ENCODE results near the gene ASAP2. TPM values are rescaled to one million over a fixed set of nuclear protein-coding genes. Genes with fewer than 3 reads are reported as not detected.

The ASAP2 gene
- total RNA-seq, 1 experiment from 2014 or later, result 12.6 TPM

- no peak overlapping the region for H3K9ac ChIP-seq (ENCODE audit: extremely low read depth, insufficient read length, low read length)
- H3K36me3 Mint-ChIP-seq (ENCODE audit: insufficient read depth in 1 of 3, low read depth in 3 of 3), result peaks cover 0 to 6% (median 0%) of the 10 kb centered on the region in 3 experiments; a peak in 4 of 7 replicates
- no peak overlapping the region for H3T11ph ChIP-seq (ENCODE audit: low read length)
- H3K79me1 ChIP-seq (ENCODE audit: insufficient read depth, low read depth, low read length, poor library complexity, severe bottlenecking), result no peaks in the 10 kb centered on the region
- peak overlapping the region in 1 of 3 experiments; percentile 11; a peak in 2 of 7 replicates for H3K27ac Mint-ChIP-seq
- no peak overlapping the region for H2AK5ac ChIP-seq (ENCODE audit: insufficient read length, low read length)
- no peak overlapping the region for H2BK120ac ChIP-seq (ENCODE audit: low read depth, low read length, poor library complexity, severe bottlenecking)
- H4K20me1 ChIP-seq (ENCODE audit: control insufficient read depth, insufficient read depth, insufficient read length), result no peaks in the 10 kb centered on the region
- peaks cover 9% of the 10 kb centered on the region; the same call in 1 of the 2 replicates for H3K4me1 ChIP-seq (ENCODE audit: insufficient read depth, low read length)
- no peaks in the 10 kb centered on the region for H3K79me2 ChIP-seq (ENCODE audit: insufficient read depth, low read length)
- H3K4me3 Mint-ChIP-seq, result no peak overlapping the region
- peaks cover 31 to 36% of the 10 kb centered on the region in 2 experiments for H3K4me1 Mint-ChIP-seq
- TF ChIP-seq, protein P1, sequence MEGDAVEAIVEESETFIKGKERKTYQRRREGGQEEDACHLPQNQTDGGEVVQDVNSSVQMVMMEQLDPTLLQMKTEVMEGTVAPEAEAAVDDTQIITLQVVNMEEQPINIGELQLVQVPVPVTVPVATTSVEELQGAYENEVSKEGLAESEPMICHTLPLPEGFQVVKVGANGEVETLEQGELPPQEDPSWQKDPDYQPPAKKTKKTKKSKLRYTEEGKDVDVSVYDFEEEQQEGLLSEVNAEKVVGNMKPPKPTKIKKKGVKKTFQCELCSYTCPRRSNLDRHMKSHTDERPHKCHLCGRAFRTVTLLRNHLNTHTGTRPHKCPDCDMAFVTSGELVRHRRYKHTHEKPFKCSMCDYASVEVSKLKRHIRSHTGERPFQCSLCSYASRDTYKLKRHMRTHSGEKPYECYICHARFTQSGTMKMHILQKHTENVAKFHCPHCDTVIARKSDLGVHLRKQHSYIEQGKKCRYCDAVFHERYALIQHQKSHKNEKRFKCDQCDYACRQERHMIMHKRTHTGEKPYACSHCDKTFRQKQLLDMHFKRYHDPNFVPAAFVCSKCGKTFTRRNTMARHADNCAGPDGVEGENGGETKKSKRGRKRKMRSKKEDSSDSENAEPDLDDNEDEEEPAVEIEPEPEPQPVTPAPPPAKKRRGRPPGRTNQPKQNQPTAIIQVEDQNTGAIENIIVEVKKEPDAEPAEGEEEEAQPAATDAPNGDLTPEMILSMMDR (conservative IDR thresholded peaks at IDR 0.05), result no peak
- no peak overlapping the region for H2BK5ac ChIP-seq (ENCODE audit: insufficient read length, low read length)
- H2BK20ac ChIP-seq (ENCODE audit: low read depth, low read length, poor library complexity, severe bottlenecking), result no peak overlapping the region
- H3K27ac ChIP-seq (ENCODE audit: insufficient read length, low read depth, low read length), result no peak overlapping the region
- H3K4me2 ChIP-seq (ENCODE audit: insufficient read depth, insufficient read length, low read length), result no peak overlapping the region
- WGBS (ENCODE audit: extremely low coverage, insufficient read length, low lambda C conversion rate), result no CpG with 5 or more reads among the region's 4 CpGs
- H3K27me3 ChIP-seq (ENCODE audit: insufficient read depth, low read length), result no peaks in the 10 kb centered on the region
- H3K23me2 ChIP-seq (ENCODE audit: insufficient read length, low read depth, low read length, poor library complexity, severe bottlenecking), result no peaks in the 10 kb centered on the region
- no peaks in the 10 kb centered on the region for H3K27me3 Mint-ChIP-seq (ENCODE audit: low read depth)
- no peak overlapping the region for H3K56ac ChIP-seq (ENCODE audit: insufficient read length, low read depth, low read length)
- no peak overlapping the region for H3K14ac ChIP-seq (ENCODE audit: insufficient read depth, low read length)
- H4K8ac ChIP-seq (replicated peaks; ENCODE audit: insufficient read length, low read depth, low read length), result no peak overlapping the region
- no peaks in the 10 kb centered on the region for H3K9me3 Mint-ChIP-seq
- no peaks in the 10 kb centered on the region for H3K9me3 ChIP-seq (ENCODE audit: control insufficient read depth, low read depth, low read length)
- H4K91ac ChIP-seq (ENCODE audit: insufficient read length, low read depth, low read length), result no peak overlapping the region
- no peak overlapping the region for H3K4ac ChIP-seq (ENCODE audit: low read depth, low read length)
- H2BK12ac ChIP-seq (ENCODE audit: insufficient read length, low read depth, low read length), result no peak overlapping the region
- no peak overlapping the region for H3K18ac ChIP-seq (ENCODE audit: insufficient read length, low read depth, low read length)
- no peak overlapping the region for H2BK15ac ChIP-seq (ENCODE audit: low read depth, low read length)
- H2AFZ ChIP-seq (ENCODE audit: low read length), result no peak overlapping the region
- no peak for DNase-seq
- no peak overlapping the region for H3K23ac ChIP-seq (ENCODE audit: insufficient read length, low read depth, low read length)
- H4K5ac ChIP-seq (ENCODE audit: insufficient read length, low read depth, low read length), result no peak overlapping the region
Observed at GRCh38 chr2:9292426-9292825, 85.8 kb downstream of the ASAP2 start.

Data from H9 (cell line).